HG02973 (cell line): Measurements from ENCODE around the gene PRRX2.
"Not testable (repeated sequence)": the region's sequence is repeated elsewhere in the genome, so short reads cannot be mapped to it uniquely, and the experiment has no call there.

Experiments used
- ATAC-seq: cut with Tn5 transposase; IDR thresholded peaks from one replicate; pipeline ENCODE4 v1.9.1; 2021; ENCODE audit warnings: moderate library complexity; ENCODE audit not compliant: unreplicated experiment

Gene PRRX2

GRCh38 chr9:129726322-129727160, 61.1 kb downstream of the PRRX2 start:
- no peak for ATAC-seq

- ATAC-seq = no peak
Observed at GRCh38 chr9:129728744-129729143, 63.3 kb downstream of the PRRX2 start.

- ATAC-seq = no peak
Observed at GRCh38 chr9:129731477-129732085, 66.1 kb downstream of the PRRX2 start.

- no peak for ATAC-seq
Observed at GRCh38 chr9:129732100-129732499, 66.7 kb downstream of the PRRX2 start.

GRCh38 chr9:129732946-129733631, 67.6 kb downstream of the PRRX2 start:
- ATAC-seq = no peak

GRCh38 chr9:129733632-129733953, 68.1 kb downstream of the PRRX2 start:
- ATAC-seq = no peak

GRCh38 chr9:129735546-129735945, 70.1 kb downstream of the PRRX2 start:
- ATAC-seq = no peak

- ATAC-seq = no peak
Observed at GRCh38 chr9:129736334-129736733, 70.9 kb downstream of the PRRX2 start.

- no peak for ATAC-seq
Observed at GRCh38 chr9:129737479-129738274, 72.2 kb downstream of the PRRX2 start.

- no peak for ATAC-seq
Observed at GRCh38 chr9:129739432-129739831, 74.0 kb downstream of the PRRX2 start.

GRCh38 chr9:129740174-129740573, 74.7 kb downstream of the PRRX2 start:
- no peak for ATAC-seq

GRCh38 chr9:129740666-129741464, 75.4 kb downstream of the PRRX2 start:
- ATAC-seq = no peak

- ATAC-seq = no peak
Observed at GRCh38 chr9:129745200-129745599, 79.8 kb downstream of the PRRX2 start.

- no peak for ATAC-seq
Observed at GRCh38 chr9:129746092-129746777, 80.8 kb downstream of the PRRX2 start.

- no peak for ATAC-seq
Observed at GRCh38 chr9:129748249-129748648, 82.8 kb downstream of the PRRX2 start.

- not testable (repeated sequence) for ATAC-seq
Observed at GRCh38 chr9:129749052-129749451, 83.6 kb downstream of the PRRX2 start.

GRCh38 chr9:129749575-129749974, 84.1 kb downstream of the PRRX2 start:
- ATAC-seq = no peak

GRCh38 chr9:129750013-129750638, 84.7 kb downstream of the PRRX2 start:
- no peak for ATAC-seq
